GM12872 (cell line): ENCODE measurements around the gene SPDYE1.

Experiments
- CTCF ChIP-seq: IDR thresholded peaks from 3 replicates; pipeline ENCODE4 v1.5.1; 2011; ENCODE audit warnings: low read depth, mild to moderate bottlenecking, low read length, moderate library complexity; ENCODE audit not compliant: insufficient read depth

Gene SPDYE1

GRCh38 chr7:44059219-44060090 is 61.8 kb downstream of the SPDYE1 start:
- no peak for TF ChIP-seq CTCF
